ENCODE results near the gene MRPS6. TPM values are rescaled to one million over a fixed set of nuclear protein-coding genes. Genes with fewer than 3 reads are reported as not detected.

MRPS6 gene
- total RNA-seq, 1 donor from 2014 or later = 61.9 TPM

DNA sequence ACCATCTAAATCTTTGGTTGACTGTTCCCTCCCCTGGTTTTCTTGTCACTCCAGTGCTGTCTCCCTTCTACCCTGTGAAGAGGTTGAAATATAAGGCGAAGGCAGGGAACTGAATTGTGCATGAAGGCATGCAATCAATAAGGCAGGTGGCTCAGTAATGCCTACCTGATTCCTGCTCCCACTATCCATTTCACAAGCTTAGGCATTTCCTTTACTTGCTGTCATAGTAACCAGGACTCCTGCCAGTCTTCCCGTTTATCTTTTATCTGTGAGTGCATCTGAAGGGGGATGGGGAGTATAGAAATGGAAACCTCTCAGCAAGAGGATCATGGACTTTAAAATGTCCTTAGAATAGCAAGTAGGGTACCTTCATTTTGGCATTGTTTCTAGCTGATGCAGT, 40.5 kb downstream of the MRPS6 start:
- intact Hi-C loops (cut with micrococcal nuclease) = no loop called here
- Histone ChIP-seq H3K4me1 (peaks cover 7% of the 10 kb centered on the region), H3K36me3 (no peaks in the 10 kb centered on the region), H3K27me3 (ENCODE audit: low read depth) (no peaks in the 10 kb centered on the region), H3K27ac (replicated peaks) (no peak overlapping the region), H3K4me3 (no peak overlapping the region), H3K9me3 (replicated peaks) (no peaks in the 10 kb centered on the region)
- DNase-seq = no peak
- TF ChIP-seq, protein P1, sequence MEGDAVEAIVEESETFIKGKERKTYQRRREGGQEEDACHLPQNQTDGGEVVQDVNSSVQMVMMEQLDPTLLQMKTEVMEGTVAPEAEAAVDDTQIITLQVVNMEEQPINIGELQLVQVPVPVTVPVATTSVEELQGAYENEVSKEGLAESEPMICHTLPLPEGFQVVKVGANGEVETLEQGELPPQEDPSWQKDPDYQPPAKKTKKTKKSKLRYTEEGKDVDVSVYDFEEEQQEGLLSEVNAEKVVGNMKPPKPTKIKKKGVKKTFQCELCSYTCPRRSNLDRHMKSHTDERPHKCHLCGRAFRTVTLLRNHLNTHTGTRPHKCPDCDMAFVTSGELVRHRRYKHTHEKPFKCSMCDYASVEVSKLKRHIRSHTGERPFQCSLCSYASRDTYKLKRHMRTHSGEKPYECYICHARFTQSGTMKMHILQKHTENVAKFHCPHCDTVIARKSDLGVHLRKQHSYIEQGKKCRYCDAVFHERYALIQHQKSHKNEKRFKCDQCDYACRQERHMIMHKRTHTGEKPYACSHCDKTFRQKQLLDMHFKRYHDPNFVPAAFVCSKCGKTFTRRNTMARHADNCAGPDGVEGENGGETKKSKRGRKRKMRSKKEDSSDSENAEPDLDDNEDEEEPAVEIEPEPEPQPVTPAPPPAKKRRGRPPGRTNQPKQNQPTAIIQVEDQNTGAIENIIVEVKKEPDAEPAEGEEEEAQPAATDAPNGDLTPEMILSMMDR (IDR thresholded peaks at IDR 0.05; ENCODE audit: borderline replicate concordance) = no peak

DNA sequence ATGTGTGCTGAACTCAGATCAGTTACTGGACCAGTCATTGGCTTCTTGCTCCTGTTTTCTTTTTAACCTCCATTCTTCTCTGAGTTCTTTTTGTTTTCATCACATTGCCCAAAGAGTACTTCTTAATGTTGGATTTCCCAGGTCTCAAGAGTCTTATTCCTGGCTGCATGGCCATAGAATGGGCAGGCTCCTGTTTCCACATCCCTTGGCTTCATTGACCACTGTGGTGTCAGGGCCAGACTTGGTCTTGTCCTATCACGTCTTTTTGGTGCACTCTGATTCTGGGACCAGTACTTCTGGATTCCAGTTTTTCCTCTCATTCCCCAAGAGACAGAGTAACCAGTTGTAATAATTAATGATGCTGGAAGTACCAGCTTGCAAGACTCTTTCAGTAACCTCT, 41.8 kb downstream of the MRPS6 start:
- intact Hi-C loops (cut with micrococcal nuclease) = no loop called here

DNA sequence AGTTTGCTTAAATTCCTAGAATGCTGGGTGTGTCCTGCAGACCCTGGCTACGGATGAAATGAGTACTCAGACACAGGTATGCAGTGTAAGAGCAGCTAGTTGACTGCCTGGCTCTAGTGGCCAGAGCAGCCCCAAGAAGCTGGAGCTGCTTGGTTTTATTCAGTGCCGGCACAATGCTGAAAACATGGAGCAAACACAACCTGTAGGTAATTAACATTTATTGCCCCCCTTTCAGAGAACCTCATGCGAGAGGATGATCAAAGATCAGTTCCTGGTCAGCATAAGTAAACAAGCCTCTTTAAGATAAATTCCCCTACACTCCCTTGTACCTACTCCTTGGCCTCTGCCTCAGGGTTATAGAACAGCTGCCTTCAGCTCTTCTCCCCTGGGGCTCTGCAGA, 43.2 kb downstream of the MRPS6 start:
- Histone ChIP-seq H3K4me3 (no peak overlapping the region), H3K27ac (replicated peaks) (no peak overlapping the region)
- TF ChIP-seq, protein P1 (IDR thresholded peaks at IDR 0.05; ENCODE audit: borderline replicate concordance) = no peak

More for the DNA sequence above, 41.8 kb downstream of the MRPS6 start:
- Histone ChIP-seq H3K9me3 (replicated peaks) (no peaks in the 10 kb centered on the region), H3K36me3 (no peaks in the 10 kb centered on the region), H3K27ac (replicated peaks) (no peak overlapping the region), H3K27me3 (ENCODE audit: low read depth) (no peaks in the 10 kb centered on the region), H3K4me1 (peaks cover 12% of the 10 kb centered on the region), H3K4me3 (no peak overlapping the region)
- TF ChIP-seq, protein P1 (IDR thresholded peaks at IDR 0.05; ENCODE audit: borderline replicate concordance) = no peak
- DNase-seq = no peak

DNA sequence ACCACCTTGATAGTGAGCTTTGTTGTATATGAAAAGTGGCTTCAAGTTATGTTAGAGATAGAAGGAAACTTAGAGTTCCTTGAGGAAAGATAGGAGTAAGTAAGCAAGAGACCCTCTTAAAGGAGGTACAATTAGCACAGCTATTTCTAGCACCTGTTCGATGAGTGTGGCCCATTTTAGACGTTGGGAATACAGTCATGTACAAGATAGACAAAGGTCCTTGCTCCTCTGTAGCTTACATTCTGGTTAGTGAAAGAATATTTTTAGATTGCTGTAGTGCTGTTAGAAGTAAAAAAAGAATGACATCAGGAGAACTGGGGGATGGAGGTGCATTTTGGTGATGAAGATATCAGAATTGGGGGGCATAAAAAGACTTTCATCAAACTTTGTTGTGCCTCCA, 47.5 kb downstream of the MRPS6 start:
- Histone ChIP-seq H3K9me3 (replicated peaks) (no peaks in the 10 kb centered on the region), H3K27me3 (ENCODE audit: low read depth) (no peaks in the 10 kb centered on the region), H3K36me3 (peaks cover 5% of the 10 kb centered on the region), H3K4me1 (peaks cover 39% of the 10 kb centered on the region), H3K27ac (replicated peaks) (no peak overlapping the region), H3K4me3 (no peak overlapping the region)
- no peak for DNase-seq
- intact Hi-C loops (cut with micrococcal nuclease) = no loop called here
- TF ChIP-seq, protein P1 (IDR thresholded peaks at IDR 0.05; ENCODE audit: borderline replicate concordance) = no peak

More for the DNA sequence above, 43.2 kb downstream of the MRPS6 start:
- Histone ChIP-seq H3K36me3 (no peaks in the 10 kb centered on the region), H3K4me1 (peaks cover 26% of the 10 kb centered on the region), H3K9me3 (replicated peaks) (no peaks in the 10 kb centered on the region), H3K27me3 (ENCODE audit: low read depth) (no peaks in the 10 kb centered on the region)
- DNase-seq = no peak
- intact Hi-C loops (cut with micrococcal nuclease) = no loop called here

DNA sequence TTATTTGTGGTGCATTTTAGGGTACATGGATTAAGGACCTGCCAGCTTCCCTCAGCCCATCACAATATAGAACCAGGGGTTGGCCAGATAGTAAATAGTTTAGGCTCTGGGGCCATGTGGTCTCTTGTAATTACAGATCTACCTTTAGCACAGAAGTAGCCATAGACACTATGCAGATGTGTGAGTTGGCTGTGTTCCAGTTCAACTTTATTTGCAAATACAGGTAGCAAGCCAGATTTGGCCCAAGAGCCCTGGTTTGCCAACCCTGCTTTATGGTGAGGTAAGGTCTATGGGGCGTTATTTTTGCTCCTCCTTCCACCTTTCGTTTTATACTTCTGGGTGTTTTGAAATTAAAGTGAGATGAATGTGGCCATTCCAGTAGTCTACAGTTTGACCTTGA, 48.7 kb downstream of the MRPS6 start:
- H3K4me1 ChIP-seq = peaks cover 39% of the 10 kb centered on the region
- H3K27me3 ChIP-seq (ENCODE audit: low read depth) = no peaks in the 10 kb centered on the region
- TF ChIP-seq, protein P1 (IDR thresholded peaks at IDR 0.05; ENCODE audit: borderline replicate concordance) = no peak
- no peak overlapping the region for H3K27ac ChIP-seq (replicated peaks)
- H3K36me3 ChIP-seq = peaks cover 11% of the 10 kb centered on the region
- no peaks in the 10 kb centered on the region for H3K9me3 ChIP-seq (replicated peaks)
- intact Hi-C loops (cut with micrococcal nuclease) = no loop called here
- no peak overlapping the region for H3K4me3 ChIP-seq
- no peak for DNase-seq

DNA sequence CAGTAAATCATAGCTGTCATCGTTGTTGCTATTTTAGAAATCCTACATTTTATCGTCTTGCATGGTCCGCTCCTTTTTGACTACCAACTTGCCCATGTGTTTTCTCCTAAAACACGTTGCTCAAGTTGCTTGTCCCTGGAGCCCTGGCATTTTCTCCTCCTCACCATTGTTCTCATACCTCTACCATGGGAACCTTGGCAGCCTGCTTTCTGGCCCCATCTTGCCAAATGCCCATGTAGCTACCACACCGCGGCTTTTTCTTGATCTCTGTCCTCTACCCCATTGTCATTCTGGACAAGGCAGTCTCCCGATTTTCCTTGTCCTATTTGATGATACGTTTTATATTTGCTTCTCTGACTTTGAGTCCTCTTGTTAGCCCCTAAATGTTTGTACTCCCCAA, 50.2 kb downstream of the MRPS6 start:
- intact Hi-C loops (cut with micrococcal nuclease) = no loop called here
- TF ChIP-seq, protein P1 (IDR thresholded peaks at IDR 0.05; ENCODE audit: borderline replicate concordance) = no peak

More for the DNA sequence above, 50.2 kb downstream of the MRPS6 start:
- H3K27ac ChIP-seq (replicated peaks) = no peak overlapping the region
- peaks cover 11% of the 10 kb centered on the region for H3K36me3 ChIP-seq
- peaks cover 51% of the 10 kb centered on the region for H3K4me1 ChIP-seq
- DNase-seq = no peak
- H3K4me3 ChIP-seq = no peak overlapping the region
- no peaks in the 10 kb centered on the region for H3K9me3 ChIP-seq (replicated peaks)
- no peaks in the 10 kb centered on the region for H3K27me3 ChIP-seq (ENCODE audit: low read depth)
